Adrenal gland (tissue), 12 donors: ENCODE results near the gene INTS3. TPM values are rescaled to one million over a fixed set of nuclear protein-coding genes. Genes with fewer than 3 reads are reported as not detected.

Experiments
- DNase-seq, 7 donors: peaks; one replicate each; pipeline ENCODE4 v3.0.0-alpha.2; 2019 to 2020
- H3K27ac ChIP-seq, 5 donors: fragments of 200-600 bp; sonication (generic) in 4 of 5; 1 replicate in 3 of 5; 2 replicates in 2 of 5; pipeline versions ENCODE4 v1.5.1 to v1.8.0; 2016 to 2020; ENCODE audit warnings: mild to moderate bottlenecking in 1 of 5
- H3K27me3 ChIP-seq: fragments of 200-600 bp; 2 replicates; pipeline ENCODE4 v1.8.0; 2021
- H3K36me3 ChIP-seq, 2 donors: fragments of 200-600 bp; replicated peaks in 1 of 2; 1 replicate in 1 of 2; 2 replicates in 1 of 2; pipeline versions ENCODE4 v1.5.1 to v1.8.0; 2018 to 2022
- H3K4me1 ChIP-seq, 2 donors: fragments of 200-600 bp; replicated peaks in 1 of 2; 1 replicate in 1 of 2; 2 replicates in 1 of 2; pipeline versions ENCODE4 v1.5.1 to v1.8.0; 2018 to 2021
- H3K4me3 ChIP-seq, 4 donors: fragments of 200-600 bp; sonication (generic) in 3 of 4; one replicate each; pipeline ENCODE4 v1.5.1; 2016 to 2018
- H3K9me3 ChIP-seq, 3 donors: fragments of 200-600 bp; sonication (generic) in 1 of 3; replicated peaks in 1 of 3; 1 replicate in 2 of 3; 2 replicates in 1 of 3; pipeline versions ENCODE4 v1.5.1 to v1.8.0; 2016 to 2021
- CTCF ChIP-seq, 6 experiments: fragments of 450-650 bp in 4 of 6; fragments of 200-600 bp in 2 of 6; sonication (generic) in 1 of 6; IDR thresholded peaks; 1 replicate in 5 of 6; 2 replicates in 1 of 6; pipeline versions ENCODE4 v1.5.1 to v1.8.0; 2016 to 2021; ENCODE audit warnings: antibody characterized with exemption in 6 of 6, mild to moderate bottlenecking in 2 of 6, moderate library complexity in 1 of 6
- POLR2A ChIP-seq, 2 donors: fragments of 450-650 bp; IDR thresholded peaks; one replicate each; pipeline ENCODE4 v1.6.1; 2017; ENCODE audit warnings: antibody characterized with exemption in 2 of 2, mild to moderate bottlenecking in 2 of 2, moderate library complexity in 1 of 2
- WGBS, 4 donors: extraction: QIAGEN DNeasy Blood & Tissue Kit in 2 of 4; methylation state at CpG; one replicate each; pipeline versions ENCODE4 v1.1.5 to v1.1.7; 2013 to 2017; 5-methylcytosine and 5-hydroxymethylcytosine counted together
- intact Hi-C, 2 donors: fragments of 100-400 bp; cut with DNase I; formaldehyde crosslinking; loops; one replicate each; pipeline versions ENCODE4 v1.14.1 to v1.15.0; 2022 to 2023
- polyA plus RNA-seq, 3 donors: library from polyadenylated mRNA; stranded (reverse); fragments of 200-250 nt in 2 of 3; fragments of 350-450 nt in 1 of 3; fragmentation: Illumina TruSeq in 1 of 3; extraction: RNeasy Lipid Tissue Mini Kit (QIAGEN cat#74804) in 1 of 3; gene quantifications; one replicate each; pipeline ENCODE4 v1.2.3, GENCODE V29; 2013 to 2014
- total RNA-seq, 9 donors: library from RNA; depleted of rRNA in 4 of 9; stranded (reverse); fragments of >200 nt in 4 of 9; fragments of 120-200 nt in 1 of 9; fragmentation: NEBNext Ultra II Directional in 1 of 9; extraction: Animal tissue kit (Norgen Biotek cat#: 25700) in 1 of 9; gene quantifications; one replicate each; pipeline versions ENCODE4 v1.1.0 to v1.2.4, GENCODE V29; 2013 to 2023
- donor health status: healthy with polysubstance abuse.
- donor health status: Bipolar disorder and iron deficiency.
- donor health status: DM: yes; HTN: yes; CAD: no.
- donor health status: DM: no; HTN: no; CAD: no.
- donor health status: DM: no; HTN: no; CAD: no.
- donor health status: DM: yes; HTN: yes; CAD: no.

Gene INTS3
- total and polyA plus RNA-seq, 12 donors: 40.7 to 148 (median 61.2) TPM

DNA sequence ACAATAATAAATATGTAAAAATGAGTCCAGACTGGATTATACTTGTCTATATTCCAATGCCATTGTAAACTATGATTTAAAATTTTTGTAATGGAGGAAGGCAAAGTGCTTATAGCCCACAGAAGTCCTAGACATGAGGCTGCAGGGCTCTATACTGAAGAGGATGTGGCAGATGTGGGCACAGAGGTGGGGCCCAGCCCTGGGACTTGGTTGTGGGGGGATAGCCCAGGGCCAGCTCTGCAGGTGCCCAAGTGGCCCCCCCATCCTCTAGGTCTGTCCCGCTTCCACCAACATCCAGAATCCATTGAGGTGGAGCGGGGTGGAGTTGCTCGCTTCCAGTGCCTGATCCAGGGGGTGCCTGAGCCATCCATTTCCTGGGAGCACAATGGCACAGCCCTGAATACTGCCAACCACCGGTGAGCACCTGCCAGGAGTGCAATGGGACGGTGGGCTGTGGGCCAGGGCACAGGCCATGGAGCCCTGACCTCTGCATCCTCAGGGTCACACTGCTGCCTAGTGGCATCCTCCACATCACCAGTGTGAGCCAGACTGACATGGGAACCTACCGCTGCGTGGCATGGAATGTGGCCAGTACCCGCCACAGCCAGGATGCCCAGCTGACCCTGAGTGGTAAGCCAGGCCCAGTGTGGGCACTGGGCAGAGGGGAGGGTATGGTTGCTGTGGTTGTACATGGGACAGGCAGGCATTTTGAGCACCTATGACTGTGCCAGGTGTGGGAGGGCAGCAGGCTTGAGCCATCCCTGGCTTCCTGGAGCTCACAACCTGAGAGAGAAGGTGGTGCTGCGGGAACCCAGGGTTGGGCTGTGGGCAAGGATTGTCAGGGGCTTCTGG, 68.3 kb downstream of the INTS3 start:
- Histone ChIP-seq H3K4me1 (no peaks in the 10 kb centered on the region), H3K27me3 (no peaks in the 10 kb centered on the region), H3K9me3 (no peaks in the 10 kb centered on the region), H3K36me3 (no peaks in the 10 kb centered on the region), H3K4me3 (no peak overlapping the region), H3K27ac (no peak overlapping the region)
- peak in 2 of 7 donors; percentile 26 to 48 for DNase-seq
- WGBS, 4 donors: 75 to 88% (median 77%) methylated on average over 4 to 9 of the region's 9 CpGs; no CpG with 5 or more reads in 1 of the 4 donors
- intact Hi-C loops: loop anchor here (5.0 to 10.0 kb wide), 2 partner anchors 149 to 191 kb away; partner anchors contain the start of genes DENND4B (in 2 of the 2) and RAB13 (in 2 of the 2)
- no peak for TF ChIP-seq CTCF (IDR thresholded peaks at IDR 0.05)
- TF ChIP-seq POLR2A (IDR thresholded peaks at IDR 0.05): no peak

DNA sequence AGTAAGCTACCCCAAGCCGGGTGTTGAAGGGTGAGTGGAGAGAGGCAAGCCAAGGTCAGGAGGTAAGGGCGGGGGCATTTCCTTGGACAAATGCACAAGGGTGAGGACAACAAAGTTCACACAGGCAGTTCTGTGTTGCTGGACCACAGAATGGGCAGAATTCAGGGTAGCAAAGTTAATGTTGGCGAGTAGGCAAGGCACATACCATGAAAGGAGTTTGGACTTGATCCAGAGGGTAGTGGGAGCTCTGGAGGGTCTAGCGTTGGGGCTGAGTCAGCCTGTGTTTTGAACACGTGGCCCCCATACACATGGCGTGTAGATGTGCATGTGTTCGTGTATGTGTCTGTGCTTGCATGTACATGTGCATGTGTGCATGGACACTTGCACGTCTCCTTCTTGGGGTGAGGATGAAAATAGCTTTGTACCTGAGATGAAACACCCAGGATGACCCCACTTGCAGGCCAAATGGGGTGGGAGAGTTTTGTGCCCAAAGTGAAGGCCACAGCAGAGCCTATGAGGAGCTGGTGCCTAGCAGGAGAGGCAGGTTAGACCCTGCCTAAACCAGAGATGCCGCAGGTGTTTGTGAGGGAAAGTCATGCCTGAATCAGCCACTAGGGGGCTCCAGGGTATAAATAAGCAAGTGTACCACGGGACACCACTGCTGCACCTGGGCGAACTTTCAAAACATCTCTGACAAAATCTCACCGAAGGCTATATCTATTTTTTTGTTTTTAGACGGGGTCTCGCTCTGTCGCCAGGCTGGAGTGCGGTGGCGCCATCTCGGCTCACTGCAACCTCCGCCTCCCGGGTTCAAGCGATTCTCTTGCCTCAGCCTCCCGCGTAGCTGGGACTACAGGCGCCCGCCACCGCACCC, 69.2 kb downstream of the INTS3 start:
- WGBS, 4 donors: 47 to 52% (median 52%) methylated on average over 24 to 26 of the region's 26 CpGs

DNA sequence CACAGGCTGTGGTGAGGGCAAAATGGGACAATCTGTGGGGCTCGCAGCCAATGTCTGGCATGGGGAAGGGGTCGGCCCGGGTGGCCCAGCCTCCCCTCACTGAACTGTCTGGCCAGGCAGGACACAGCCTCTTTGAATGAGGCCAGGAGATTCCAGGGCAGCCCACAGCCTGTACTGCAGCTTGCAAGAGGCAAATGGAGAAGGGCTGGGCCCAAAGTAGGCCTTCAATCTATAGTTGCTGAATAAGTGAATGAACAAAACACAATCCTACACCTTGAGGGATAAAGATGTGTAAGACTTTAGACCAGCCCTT, 70.6 kb downstream of the INTS3 start:
- Histone ChIP-seq H3K4me1 (peaks cover 0 to 2% of the 10 kb centered on the region in 2 donors), H3K27me3 (no peaks in the 10 kb centered on the region), H3K36me3 (no peaks in the 10 kb centered on the region), H3K4me3 (no peak overlapping the region), H3K9me3 (no peaks in the 10 kb centered on the region), H3K27ac (no peak overlapping the region)
- intact Hi-C loops: loop anchor here (5.0 to 10.0 kb wide), 2 partner anchors 146 to 189 kb away; partner anchors contain the start of genes DENND4B (in 2 of the 2) and RAB13 (in 2 of the 2)
- peak in 1 of 7 donors; percentile 47 for DNase-seq
- WGBS, 4 donors: 76 to 82% (median 79%) methylated on average over 3 of the region's 3 CpGs
- TF ChIP-seq CTCF (IDR thresholded peaks at IDR 0.05) (no peak), POLR2A (IDR thresholded peaks at IDR 0.05) (no peak)

More for the DNA sequence above, 69.2 kb downstream of the INTS3 start:
- no peak overlapping the region for H3K4me3 ChIP-seq
- H3K27me3 ChIP-seq: no peaks in the 10 kb centered on the region
- no peaks in the 10 kb centered on the region for H3K9me3 ChIP-seq
- intact Hi-C loops: loop anchor here (5.0 to 10.0 kb wide), 2 partner anchors 148 to 190 kb away; partner anchors contain the start of genes DENND4B (in 2 of the 2) and RAB13 (in 2 of the 2)
- peak; percentile 73 to 96 (median 88) for DNase-seq
- H3K27ac ChIP-seq: no peak overlapping the region
- no peaks in the 10 kb centered on the region for H3K36me3 ChIP-seq
- TF ChIP-seq CTCF (IDR thresholded peaks at IDR 0.05) (peak; percentile 87 to 91 (median 89)), POLR2A (IDR thresholded peaks at IDR 0.05) (no peak)
- no peaks in the 10 kb centered on the region for H3K4me1 ChIP-seq

- no peak overlapping the region for H3K4me3 ChIP-seq
- TF ChIP-seq CTCF (IDR thresholded peaks at IDR 0.05) (no peak), POLR2A (IDR thresholded peaks at IDR 0.05) (no peak)
- no peaks in the 10 kb centered on the region for H3K36me3 ChIP-seq
- peak in 1 of 7 donors; percentile 24 for DNase-seq
- H3K27me3 ChIP-seq: no peaks in the 10 kb centered on the region
- intact Hi-C loops: loop anchor here (5.0 to 10.0 kb wide), 2 partner anchors 146 to 188 kb away; partner anchors contain the start of genes DENND4B (in 2 of the 2) and RAB13 (in 2 of the 2)
- WGBS, 4 donors: 85 to 96% (median 91%) methylated on average over 4 of the region's 4 CpGs
- H3K9me3 ChIP-seq: no peaks in the 10 kb centered on the region
- H3K27ac ChIP-seq: no peak overlapping the region
- peaks cover 0 to 8% of the 10 kb centered on the region in 2 donors for H3K4me1 ChIP-seq
Measured at GRCh38 chr1:153799016-153799415, 71.2 kb downstream of the INTS3 start.
